H1 (cell line): Measurements from ENCODE around the gene POLE3. TPM values are rescaled to one million over a fixed set of nuclear protein-coding genes. Genes with fewer than 3 reads are reported as not detected.
A peak's percentile ranks its signal among the peaks of the same experiment; 100 is the strongest.

Source experiments
- ASH2L ChIP-seq: fragments of 200-600, 300-600 bp; sonication (generic); IDR thresholded peaks from one replicate; pipeline ENCODE4 v1.7.1; 2017; ENCODE audit warnings: low read length
- BACH1 ChIP-seq: IDR thresholded peaks from 2 replicates; pipeline ENCODE4 v1.6.1; 2012; ENCODE audit warnings: low read length, improper control_type of control experiment
- CBX5 ChIP-seq: fragments of 300-800, 300-1000 bp; sonication (generic); IDR thresholded peaks from 2 replicates; pipeline ENCODE4 v1.7.1; 2016; ENCODE audit warnings: antibody characterized with exemption, low read length, low read depth
- EGR1 ChIP-seq: IDR thresholded peaks from 2 replicates; pipeline ENCODE4 v1.6.1; 2011; ENCODE audit warnings: low read depth, low read length, borderline replicate concordance
- EP300 ChIP-seq, 2 experiments: IDR thresholded peaks; 1 replicate in 1 of 2; 2 replicates in 1 of 2; pipeline ENCODE4 v1.6.1; 2011 to 2012; ENCODE audit warnings: low read depth in 2 of 2, low read length in 2 of 2, mild to moderate bottlenecking in 2 of 2, borderline replicate concordance in 1 of 2, inconsistent platforms in 1 of 2, moderate library complexity in 1 of 2
- KDM1A ChIP-seq: fragments of 200-600, 300-600 bp; sonication (generic); IDR thresholded peaks from 2 replicates; pipeline ENCODE4 v1.7.1; 2016; ENCODE audit warnings: mild to moderate bottlenecking, low read length, borderline replicate concordance
- KDM4A ChIP-seq: IDR thresholded peaks from one replicate; pipeline ENCODE4 v1.7.1; 2012; ENCODE audit warnings: low read depth, mild to moderate bottlenecking, moderate library complexity, low read length, inconsistent platforms; ENCODE audit not compliant: severe bottlenecking
- NANOG ChIP-seq: IDR thresholded peaks from 2 replicates; pipeline ENCODE4 v1.6.1; 2011; ENCODE audit warnings: low read length, low read depth, mild to moderate bottlenecking, inconsistent platforms; ENCODE audit not compliant: insufficient read depth, poor library complexity, severe bottlenecking
- RAD21 ChIP-seq, 2 experiments: IDR thresholded peaks in 1 of 2; conservative IDR thresholded peaks in 1 of 2; 2 replicates each; pipeline ENCODE4 v1.6.1; 2011; ENCODE audit warnings: low read depth in 2 of 2, low read length in 2 of 2, improper control_type of control experiment in 1 of 2, inconsistent platforms in 1 of 2, mild to moderate bottlenecking in 1 of 2, moderate library complexity in 1 of 2
- SAP30 ChIP-seq: fragments of 300-600 bp; sonication (generic); IDR thresholded peaks from 2 replicates; pipeline ENCODE4 v1.7.1; 2012; ENCODE audit warnings: low read length, moderate library complexity, mild to moderate bottlenecking, inconsistent platforms; ENCODE audit not compliant: insufficient read depth, insufficient replicate concordance
- SIN3A ChIP-seq, 2 experiments: IDR thresholded peaks in 1 of 2; conservative IDR thresholded peaks in 1 of 2; 2 replicates each; pipeline ENCODE4 v1.6.1; 2011 to 2012; ENCODE audit warnings: low read length in 2 of 2, improper control_type of control experiment in 1 of 2, low read depth in 1 of 2, mild to moderate bottlenecking in 1 of 2
- SP1 ChIP-seq: IDR thresholded peaks from 2 replicates; pipeline ENCODE4 v1.6.1; 2011; ENCODE audit warnings: low read depth, low read length
- SUZ12 ChIP-seq: fragments of 200-600 bp; sonication (generic); IDR thresholded peaks from 2 replicates; pipeline ENCODE4 v1.6.1; 2012; ENCODE audit warnings: mild to moderate bottlenecking, inconsistent platforms, low read length, moderate library complexity, mixed read lengths
- TAF1 ChIP-seq: IDR thresholded peaks from 2 replicates; pipeline ENCODE4 v1.6.1; 2011; ENCODE audit warnings: mild to moderate bottlenecking, low read depth, low read length
- TCF12 ChIP-seq: IDR thresholded peaks from 2 replicates; pipeline ENCODE4 v1.6.1; 2011; ENCODE audit warnings: low read depth, mild to moderate bottlenecking, low read length
- YY1 ChIP-seq: IDR thresholded peaks from 2 replicates; pipeline ENCODE4 v1.6.1; 2011; ENCODE audit warnings: low read depth, mild to moderate bottlenecking, low read length
- polyA plus RNA-seq, 7 experiments: library from polyadenylated mRNA; depleted of rRNA in 3 of 7; stranded (reverse) in 5 of 7; unstranded in 2 of 7; fragments of >200 nt in 5 of 7; fragments of 200-250 nt in 2 of 7; gene quantifications; 1 replicate in 5 of 7; 2 replicates in 1 of 7; 4 replicates in 1 of 7; pipeline versions ENCODE4 v1.2.1 to v1.2.3, GENCODE V29; 2011 to 2013; ENCODE audit warnings: missing spikeins in 2 of 7, mixed read lengths in 2 of 7
- total RNA-seq: library from RNA; stranded (reverse); fragmentation: NEBNext Ultra II Directional; extraction: Animal tissue kit (Norgen Biotek cat#: 25700); gene quantifications from 2 replicates; pipeline ENCODE4 v1.2.1, GENCODE V29; 2021
- TF ChIP-seq, protein P1 (sequence below): IDR thresholded peaks from 2 replicates; pipeline ENCODE4 v1.6.1; 2012; ENCODE audit warnings: inconsistent platforms

Gene POLE3
- total and polyA plus RNA-seq, 2 of the 8 experiments (the other 6 are each of a cell fraction or from before 2014, with no cell fraction given): 52.7 to 77.3 TPM

DNA sequence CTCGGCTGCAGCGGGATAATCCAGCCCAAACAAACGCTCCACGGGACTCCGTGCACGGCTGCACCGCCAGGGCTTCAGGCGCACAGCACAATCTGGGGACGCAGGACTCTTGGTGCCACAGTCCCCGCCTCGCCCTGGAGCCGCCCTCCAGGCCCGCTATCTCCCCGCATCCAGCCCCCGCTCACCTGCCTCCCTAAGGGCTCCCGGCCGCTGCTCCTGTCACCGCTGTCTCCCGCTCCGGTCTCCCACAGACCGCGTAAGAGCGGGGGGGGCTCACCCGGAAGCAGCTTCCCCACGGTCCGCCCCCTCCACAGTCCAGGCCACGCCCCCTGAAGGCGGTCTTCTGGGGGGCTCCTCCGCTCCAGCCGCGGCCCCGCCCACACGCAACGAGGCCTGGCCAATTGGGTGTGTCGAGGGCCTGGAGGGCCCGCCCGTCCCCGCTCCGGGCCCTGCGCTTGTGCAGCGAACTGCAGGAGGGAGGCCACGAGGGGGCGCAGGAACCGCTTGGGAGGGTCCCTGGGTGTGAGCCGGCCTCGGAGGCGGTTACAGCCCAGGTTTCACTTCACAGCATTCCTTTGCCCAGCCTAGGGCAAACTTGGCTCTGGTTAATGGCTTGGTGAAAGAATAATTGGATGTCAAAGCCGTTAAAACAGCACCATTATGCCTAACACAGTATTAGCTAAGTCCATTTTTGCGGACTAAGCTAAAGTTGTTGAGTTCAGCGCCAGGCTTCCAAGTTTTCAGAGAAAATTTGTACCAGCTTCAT, 9.3 kb downstream of the POLE3 start, which contains the start of gene ALAD (continued):
- peak; percentile 50; the same call in 1 of the 2 replicates for TF ChIP-seq EGR1
- peak; percentile 62 for TF ChIP-seq KDM4A
- TF ChIP-seq YY1: peak; percentile 44; the same call in 1 of the 2 replicates
- TF ChIP-seq TCF12: no peak
- TF ChIP-seq ASH2L: peak; percentile 46
- TF ChIP-seq BACH1: peak; percentile 78
- TF ChIP-seq KDM1A: peak; percentile 65; the same call in 1 of the 2 replicates
- TF ChIP-seq SUZ12: no peak
- peak; percentile 20 for TF ChIP-seq NANOG
- no peak for TF ChIP-seq SAP30
- TF ChIP-seq SP1: 0 out of 2 replicates have a peak, but pooled peaks have one; percentile 20
- TF ChIP-seq SIN3A (conservative IDR thresholded peaks at IDR 0.05 in 1 of 2, IDR thresholded peaks at IDR 0.05 in 1 of 2; ENCODE audit: low read depth in 1 of 2, low read length in 2 of 2): peak in 1 of 2 experiments; percentile 86; a peak in 2 of 4 replicates
- TF ChIP-seq CBX5: no peak
- peak in 1 of 2 experiments; percentile 64; a peak in 1 of 3 replicates for TF ChIP-seq EP300 (IDR thresholded peaks at IDR 0.05; ENCODE audit: borderline replicate concordance in 1 of 2, low read depth in 2 of 2, low read length in 2 of 2)
- TF ChIP-seq, protein P1, sequence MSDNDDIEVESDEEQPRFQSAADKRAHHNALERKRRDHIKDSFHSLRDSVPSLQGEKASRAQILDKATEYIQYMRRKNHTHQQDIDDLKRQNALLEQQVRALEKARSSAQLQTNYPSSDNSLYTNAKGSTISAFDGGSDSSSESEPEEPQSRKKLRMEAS: no peak
- TF ChIP-seq RAD21 (IDR thresholded peaks at IDR 0.05 in 1 of 2, conservative IDR thresholded peaks at IDR 0.05 in 1 of 2; ENCODE audit: low read depth in 2 of 2, low read length in 2 of 2): peak; percentile 70 to 79
- TF ChIP-seq TAF1: no peak; the same call in 1 of the 2 replicates
